ENCODE measurements around the gene UNC5C. TPM values are rescaled to one million over a fixed set of nuclear protein-coding genes. Genes with fewer than 3 reads are reported as not detected.

UNC5C gene
- total and polyA plus RNA-seq, 2 donors from 2014 or later, result 0.84 to 3.1 TPM

GRCh38 chr4:95250544-95251137 lies 298.1 kb downstream of the UNC5C start:
- FAIRE-seq, result no peak
- no peaks in the 10 kb centered on the region for H3K9me3 ChIP-seq (ENCODE audit: control insufficient read depth in 2 of 3, insufficient read depth in 1 of 3, low read length in 3 of 3)
- H3K9ac ChIP-seq (ENCODE audit: low read length in 3 of 3), result no peak overlapping the region
- no peak overlapping the region for H3K4me3 ChIP-seq (ENCODE audit: low read length in 3 of 3)
- peak in 3 of 5 donors; percentile 56 to 83 (median 82) for DNase-seq
- H3K27me3 ChIP-seq (ENCODE audit: control insufficient read depth, insufficient read depth, low read length), result no peaks in the 10 kb centered on the region
- no peak overlapping the region for H3K27ac ChIP-seq (ENCODE audit: low read depth in 2 of 2, low read length in 2 of 2)
- no peaks in the 10 kb centered on the region for H3K36me3 ChIP-seq (ENCODE audit: control insufficient read depth in 2 of 3, insufficient read depth in 3 of 3, low read length in 3 of 3)
- TF ChIP-seq CTCF (IDR thresholded peaks at IDR 0.05; ENCODE audit: borderline replicate concordance, extremely low read depth, insufficient read depth), result no peak
- intact Hi-C loops (cut with DNase I), result no loop called here
- H3K4me1 ChIP-seq (ENCODE audit: control insufficient read depth in 2 of 3, insufficient read depth in 2 of 3, low read depth in 1 of 3, low read length in 3 of 3), result no peaks in the 10 kb centered on the region

GRCh38 chr4:95249426-95250021 lies 299.2 kb downstream of the UNC5C start:
- no peak for TF ChIP-seq CTCF (IDR thresholded peaks at IDR 0.05; ENCODE audit: borderline replicate concordance, extremely low read depth, insufficient read depth)

GRCh38 chr4:95248720-95249425 lies 299.9 kb downstream of the UNC5C start:
- no peak for TF ChIP-seq CTCF (IDR thresholded peaks at IDR 0.05; ENCODE audit: borderline replicate concordance, extremely low read depth, insufficient read depth)
- Histone ChIP-seq H3K27me3 (ENCODE audit: control insufficient read depth, insufficient read depth, low read length) (no peaks in the 10 kb centered on the region), H3K4me3 (ENCODE audit: low read length in 3 of 3) (no peak overlapping the region), H3K9me3 (ENCODE audit: control insufficient read depth in 2 of 3, insufficient read depth in 1 of 3, low read length in 3 of 3) (no peaks in the 10 kb centered on the region), H3K27ac (ENCODE audit: low read depth in 2 of 2, low read length in 2 of 2) (no peak overlapping the region), H3K36me3 (ENCODE audit: control insufficient read depth in 2 of 3, insufficient read depth in 3 of 3, low read length in 3 of 3) (no peaks in the 10 kb centered on the region), H3K9ac (ENCODE audit: low read length in 3 of 3) (no peak overlapping the region), H3K4me1 (ENCODE audit: control insufficient read depth in 2 of 3, insufficient read depth in 2 of 3, low read depth in 1 of 3, low read length in 3 of 3) (no peaks in the 10 kb centered on the region)
- DNase-seq, result no peak
- intact Hi-C loops (cut with DNase I), result no loop called here
- FAIRE-seq, result no peak

More at GRCh38 chr4:95249426-95250021, 299.2 kb downstream of the UNC5C start:
- no peak for FAIRE-seq
- Histone ChIP-seq H3K4me3 (ENCODE audit: low read length in 3 of 3) (no peak overlapping the region), H3K9me3 (ENCODE audit: control insufficient read depth in 2 of 3, insufficient read depth in 1 of 3, low read length in 3 of 3) (no peaks in the 10 kb centered on the region), H3K27me3 (ENCODE audit: control insufficient read depth, insufficient read depth, low read length) (no peaks in the 10 kb centered on the region), H3K9ac (ENCODE audit: low read length in 3 of 3) (no peak overlapping the region), H3K27ac (ENCODE audit: low read depth in 2 of 2, low read length in 2 of 2) (no peak overlapping the region), H3K4me1 (ENCODE audit: control insufficient read depth in 2 of 3, insufficient read depth in 2 of 3, low read depth in 1 of 3, low read length in 3 of 3) (no peaks in the 10 kb centered on the region), H3K36me3 (ENCODE audit: control insufficient read depth in 2 of 3, insufficient read depth in 3 of 3, low read length in 3 of 3) (no peaks in the 10 kb centered on the region)
- no peak for DNase-seq
- intact Hi-C loops (cut with DNase I), result no loop called here
